T-cell (primary cell): ENCODE measurements around the gene ATP2A1. TPM values are rescaled to one million over a fixed set of nuclear protein-coding genes. Genes with fewer than 3 reads are reported as not detected.

Experiments used
- ATAC-seq, 4 experiments: fragments of 200-7000 bp in 3 of 4; fragments of 150-1000 bp in 1 of 4; cut with Tn5 transposase; replicated peaks in 1 of 4; 1 replicate in 3 of 4; 2 replicates in 1 of 4; pipeline ENCODE4 v1.10.0; 2021; ENCODE audit warnings: moderate library complexity in 3 of 4, mild to moderate bottlenecking in 2 of 4, moderate number of reproducible peaks in 1 of 4
- CTCF ChIA-PET, 2 donors: fragments of 300-600 bp; sonication (Branson Sonifier 250); formaldehyde crosslinking; loops; one replicate each; lab custom pipeline; 2022; ENCODE audit warnings: antibody characterized with exemption in 2 of 2; lab: Charles Lee
- POLR2A ChIA-PET, 2 donors: fragments of 300-600 bp; sonication (Branson Sonifier 250); formaldehyde crosslinking; loops; one replicate each; lab custom pipeline; 2022; ENCODE audit warnings: antibody characterized with exemption in 2 of 2; lab: Charles Lee
- DNase-seq, 35 experiments: peaks; one replicate each; pipeline versions ENCODE4 v3.0.0 to v3.0.0-alpha.2; 2013 to 2023
- H3K27ac ChIP-seq: one replicate; pipeline ENCODE4 v1.5.1; 2013; ENCODE audit warnings: low read length
- H3K27me3 ChIP-seq, 2 experiments: replicated peaks in 1 of 2; 1 replicate in 1 of 2; 2 replicates in 1 of 2; pipeline versions ENCODE4 v1.6.1 to v1.7.0; 2013; ENCODE audit warnings: low read length in 1 of 2, mixed read lengths in 1 of 2; ENCODE audit not compliant: control insufficient read depth in 2 of 2, insufficient read depth in 2 of 2; ENCODE audit errors: extremely low read depth in 1 of 2
- H3K36me3 ChIP-seq, 2 donors: 1 replicate in 1 of 2; 2 replicates in 1 of 2; pipeline versions ENCODE4 v1.6.1 to v1.7.0; 2013; ENCODE audit warnings: low read length in 1 of 2; ENCODE audit not compliant: control insufficient read depth in 2 of 2, insufficient read depth in 1 of 2; ENCODE audit errors: extremely low read depth in 1 of 2
- H3K4me1 ChIP-seq, 2 experiments: 1 replicate in 1 of 2; 2 replicates in 1 of 2; pipeline versions ENCODE4 v1.6.1 to v1.7.0; 2013; ENCODE audit warnings: low read length in 2 of 2, mixed read lengths in 1 of 2; ENCODE audit not compliant: insufficient read depth in 2 of 2, control insufficient read depth in 1 of 2; ENCODE audit errors: extremely low read depth in 1 of 2
- H3K4me3 ChIP-seq, 2 donors: 1 replicate in 1 of 2; 2 replicates in 1 of 2; pipeline versions ENCODE4 v1.5.1 to v1.7.0; 2013; ENCODE audit warnings: mild to moderate bottlenecking in 2 of 2, low read length in 1 of 2, moderate library complexity in 1 of 2; ENCODE audit not compliant: control insufficient read depth in 1 of 2; ENCODE audit errors: extremely low read depth in 1 of 2
- H3K9me3 ChIP-seq: 2 replicates; pipeline ENCODE4 v1.7.0; 2013
- H3K27ac Mint-ChIP-seq, 2 donors: one replicate each; pipeline ENCODE4 v1.8.0; 2020 to 2021; ENCODE audit warnings: mild to moderate bottlenecking in 2 of 2, mixed read lengths in 2 of 2
- H3K27me3 Mint-ChIP-seq, 2 donors: one replicate each; pipeline ENCODE4 v1.8.0; 2021 to 2022; ENCODE audit warnings: mixed read lengths in 2 of 2
- H3K36me3 Mint-ChIP-seq: one replicate; pipeline ENCODE4 v1.8.0; 2021; ENCODE audit warnings: mixed read lengths
- H3K4me1 Mint-ChIP-seq, 3 donors: one replicate each; pipeline ENCODE4 v1.8.0; 2020 to 2022; ENCODE audit warnings: mixed read lengths in 3 of 3, mild to moderate bottlenecking in 1 of 3
- H3K4me3 Mint-ChIP-seq, 3 donors: one replicate each; pipeline ENCODE4 v1.8.0; 2020 to 2022; ENCODE audit warnings: mild to moderate bottlenecking in 3 of 3, mixed read lengths in 3 of 3, moderate library complexity in 3 of 3
- H3K9me3 Mint-ChIP-seq, 3 donors: one replicate each; pipeline ENCODE4 v1.8.0; 2020 to 2022; ENCODE audit warnings: mixed read lengths in 3 of 3
- WGBS: methylation state at CpG from one replicate; pipeline ENCODE4 v1.1.5; 2013; ENCODE audit warnings: missing lambda C conversion rate; ENCODE audit not compliant: insufficient coverage; 5-methylcytosine and 5-hydroxymethylcytosine counted together
- total RNA-seq, 35 experiments: library from RNA in 6 of 35; stranded (reverse) in 6 of 35; fragments of 120-200 nt in 1 of 35; gene quantifications; one replicate each; pipeline versions ENCODE4 v1.2.1 to v1.2.4 and lab custom pipeline; 2013 to 2026

Gene ATP2A1
- total RNA-seq, 5 donors from 2014 or later (not counting 1 experiment from before 2014, with no cell fraction given), result 0.82 to 1.6 (median 0.95) TPM

DNA sequence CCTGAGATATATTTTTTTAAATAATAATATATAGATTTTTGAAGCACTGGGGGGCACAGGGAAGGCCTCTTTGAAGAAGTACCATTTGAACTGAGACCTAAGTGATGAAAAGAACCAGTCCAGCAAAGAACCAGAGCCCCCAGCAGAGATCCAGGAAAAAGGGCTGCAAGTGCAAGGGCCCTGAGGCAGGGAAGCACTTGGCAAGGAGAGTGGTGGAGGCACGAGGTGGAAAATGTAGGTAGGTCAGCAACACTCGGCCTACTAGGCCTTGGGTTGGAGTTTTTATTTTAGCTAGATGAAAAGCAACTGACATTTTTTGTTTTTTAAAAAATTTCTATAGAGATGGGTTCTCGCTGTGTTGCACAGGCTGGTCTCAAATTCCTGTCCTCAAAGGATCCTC is 51.9 kb downstream of the ATP2A1 start:
- POLR2A ChIA-PET, result no interaction called here
- H3K27ac ChIP-seq, result no peak overlapping the region
- Mint-ChIP-seq H3K9me3 (no peaks in the 10 kb centered on the region), H3K36me3 (no peaks in the 10 kb centered on the region), H3K4me3 (peak overlapping the region in 1 of 3 donors; percentile 35), H3K27me3 (no peaks in the 10 kb centered on the region), H3K4me1 (peaks cover 17 to 29% (median 21%) of the 10 kb centered on the region in 3 donors), H3K27ac (peak overlapping the region; percentile 90 to 92)
- peaks cover 8 to 18% of the 10 kb centered on the region in 2 experiments for H3K4me1 ChIP-seq
- ATAC-seq, result no peak
- H3K4me3 ChIP-seq, result no peak overlapping the region
- CTCF ChIA-PET, result interaction anchor here in 1 of 2 donors (0.6 kb wide), 1 partner anchor 60 kb away, joined by 5 read pairs; no protein-coding TSS in a partner anchor
- no peaks in the 10 kb centered on the region for H3K27me3 ChIP-seq
- peaks cover 0 to 2% of the 10 kb centered on the region in 2 donors for H3K36me3 ChIP-seq
- no peaks in the 10 kb centered on the region for H3K9me3 ChIP-seq
- DNase-seq, result no peak
- 100% methylated on average over 1 of the region's 3 CpGs for WGBS

DNA sequence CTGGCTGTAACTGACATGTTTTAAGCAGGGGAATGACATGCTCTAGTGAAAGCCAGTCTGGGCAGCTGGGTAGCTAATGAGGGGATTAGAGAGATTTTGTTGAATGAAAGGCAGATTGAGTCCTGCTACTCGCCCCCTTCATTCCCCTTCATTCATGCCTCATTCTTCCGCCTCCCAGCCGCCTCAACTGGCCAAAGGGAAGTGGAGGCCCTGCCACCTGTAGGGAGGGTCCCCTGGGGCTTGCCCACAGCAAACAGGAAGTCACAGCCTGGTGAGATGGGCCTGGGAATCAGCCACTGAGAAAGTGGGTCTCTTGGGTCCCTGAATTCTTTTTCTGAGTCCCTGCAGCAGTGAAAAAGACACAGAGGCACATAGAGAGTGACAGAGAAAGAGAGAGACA is 52.4 kb downstream of the ATP2A1 start:
- Mint-ChIP-seq H3K4me3 (peak overlapping the region in 2 of 3 donors; percentile 11 to 35), H3K27me3 (no peaks in the 10 kb centered on the region), H3K27ac (peak overlapping the region; percentile 90 to 92), H3K36me3 (no peaks in the 10 kb centered on the region), H3K9me3 (no peaks in the 10 kb centered on the region), H3K4me1 (peaks cover 16 to 30% (median 23%) of the 10 kb centered on the region in 3 donors)
- CTCF ChIA-PET, result no interaction called here
- POLR2A ChIA-PET, result no interaction called here
- peaks cover 0 to 2% of the 10 kb centered on the region in 2 donors for H3K36me3 ChIP-seq
- peak in 3 of 4 experiments; percentile 24 to 53 (median 34) for ATAC-seq
- 60% methylated on average over 1 of the region's 3 CpGs for WGBS
- H3K27ac ChIP-seq, result peak overlapping the region; percentile 55
- H3K27me3 ChIP-seq, result no peaks in the 10 kb centered on the region
- no peak for DNase-seq
- no peaks in the 10 kb centered on the region for H3K9me3 ChIP-seq
- peaks cover 8 to 18% of the 10 kb centered on the region in 2 experiments for H3K4me1 ChIP-seq
- H3K4me3 ChIP-seq, result no peak overlapping the region

DNA sequence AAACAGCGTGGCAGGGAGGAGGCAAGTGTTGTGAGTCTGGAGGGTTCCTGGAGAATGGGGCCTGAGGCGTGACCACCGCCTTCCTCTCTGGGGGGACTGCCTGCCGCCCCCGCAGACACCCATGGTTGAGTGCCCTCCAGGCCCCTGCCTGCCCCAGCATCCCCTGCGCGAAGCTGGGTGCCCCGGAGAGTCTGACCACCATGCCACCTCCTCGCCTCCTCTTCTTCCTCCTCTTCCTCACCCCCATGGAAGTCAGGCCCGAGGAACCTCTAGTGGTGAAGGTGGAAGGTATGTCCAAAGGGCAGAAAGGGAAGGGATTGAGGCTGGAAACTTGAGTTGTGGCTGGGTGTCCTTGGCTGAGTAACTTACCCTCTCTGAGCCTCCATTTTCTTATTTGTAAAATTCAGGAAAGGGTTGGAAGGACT is 53.5 kb downstream of the ATP2A1 start, which contains the start of gene CD19:
Gene CD19, plus strand, starts transcription at position 171 of the 425 bp plus-strand sequence. Its CDS starts 30 bp downstream, at position 201.
- H3K4me3 Mint-ChIP-seq, result peak within 1 kb of the TSS in 2 of 3 donors; percentile 35 to 57
- no peaks in the 10 kb centered on the region for H3K27me3 Mint-ChIP-seq
- CTCF ChIA-PET, result no interaction called here
- WGBS, result 90% methylated on average over 2 of the region's 10 CpGs
- peak within 1 kb of the TSS; percentile 90 to 92 for H3K27ac Mint-ChIP-seq
- H3K9me3 ChIP-seq, result no peaks in the 10 kb centered on the region
- no peak within 1 kb of the TSS for H3K4me3 ChIP-seq
- H3K9me3 Mint-ChIP-seq, result no peaks in the 10 kb centered on the region
- peaks cover 0 to 2% of the 10 kb centered on the region in 2 donors for H3K36me3 ChIP-seq
- ATAC-seq, result no peak
- H3K27ac ChIP-seq, result peak within 1 kb of the TSS; percentile 55
- H3K4me1 Mint-ChIP-seq, result peaks cover 20 to 33% (median 26%) of the 10 kb centered on the region in 3 donors
- H3K4me1 ChIP-seq, result peaks cover 8 to 23% of the 10 kb centered on the region in 2 experiments
- POLR2A ChIA-PET, result no interaction called here
- DNase-seq, result no peak
- no peaks in the 10 kb centered on the region for H3K27me3 ChIP-seq
- no peaks in the 10 kb centered on the region for H3K36me3 Mint-ChIP-seq

DNA sequence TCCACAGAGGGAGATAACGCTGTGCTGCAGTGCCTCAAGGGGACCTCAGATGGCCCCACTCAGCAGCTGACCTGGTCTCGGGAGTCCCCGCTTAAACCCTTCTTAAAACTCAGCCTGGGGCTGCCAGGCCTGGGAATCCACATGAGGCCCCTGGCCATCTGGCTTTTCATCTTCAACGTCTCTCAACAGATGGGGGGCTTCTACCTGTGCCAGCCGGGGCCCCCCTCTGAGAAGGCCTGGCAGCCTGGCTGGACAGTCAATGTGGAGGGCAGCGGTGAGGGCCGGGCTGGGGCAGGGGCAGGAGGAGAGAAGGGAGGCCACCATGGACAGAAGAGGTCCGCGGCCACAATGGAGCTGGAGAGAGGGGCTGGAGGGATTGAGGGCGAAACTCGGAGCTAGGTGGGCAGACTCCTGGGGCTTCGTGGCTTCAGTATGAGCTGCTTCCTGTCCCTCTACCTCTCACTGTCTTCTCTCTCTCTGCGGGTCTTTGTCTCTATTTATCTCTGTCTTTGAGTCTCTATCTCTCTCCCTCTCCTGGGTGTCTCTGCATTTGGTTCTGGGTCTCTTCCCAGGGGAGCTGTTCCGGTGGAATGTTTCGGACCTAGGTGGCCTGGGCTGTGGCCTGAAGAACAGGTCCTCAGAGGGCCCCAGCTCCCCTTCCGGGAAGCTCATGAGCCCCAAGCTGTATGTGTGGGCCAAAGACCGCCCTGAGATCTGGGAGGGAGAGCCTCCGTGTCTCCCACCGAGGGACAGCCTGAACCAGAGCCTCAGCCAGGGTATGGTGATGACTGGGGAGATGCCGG is 54.3 kb downstream of the ATP2A1 start:
- peak overlapping the region in 1 of 3 donors; percentile 57 for H3K4me3 Mint-ChIP-seq

DNA sequence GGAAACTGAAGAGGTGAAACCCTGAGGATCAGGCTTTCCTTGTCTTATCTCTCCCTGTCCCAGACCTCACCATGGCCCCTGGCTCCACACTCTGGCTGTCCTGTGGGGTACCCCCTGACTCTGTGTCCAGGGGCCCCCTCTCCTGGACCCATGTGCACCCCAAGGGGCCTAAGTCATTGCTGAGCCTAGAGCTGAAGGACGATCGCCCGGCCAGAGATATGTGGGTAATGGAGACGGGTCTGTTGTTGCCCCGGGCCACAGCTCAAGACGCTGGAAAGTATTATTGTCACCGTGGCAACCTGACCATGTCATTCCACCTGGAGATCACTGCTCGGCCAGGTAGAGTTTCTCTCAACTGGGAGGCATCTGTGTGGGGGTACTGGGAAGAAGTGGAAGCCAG is 54.9 kb downstream of the ATP2A1 start:
- Mint-ChIP-seq H3K27me3 (no peaks in the 10 kb centered on the region), H3K27ac (no peak overlapping the region), H3K4me3 (no peak overlapping the region), H3K4me1 (peaks cover 21 to 39% (median 26%) of the 10 kb centered on the region in 3 donors), H3K36me3 (no peaks in the 10 kb centered on the region), H3K9me3 (no peaks in the 10 kb centered on the region)
- H3K36me3 ChIP-seq, result peaks cover 0 to 2% of the 10 kb centered on the region in 2 donors
- no peaks in the 10 kb centered on the region for H3K27me3 ChIP-seq
- H3K9me3 ChIP-seq, result no peaks in the 10 kb centered on the region
- no peak overlapping the region for H3K4me3 ChIP-seq
- ChIA-PET POLR2A (no interaction called here), CTCF (interaction anchor here in 1 of 2 donors (0.5 kb wide), 1 partner anchor 73 kb away, joined by 8 read pairs; no protein-coding TSS in a partner anchor)
- 94% methylated on average over 7 of the region's 8 CpGs for WGBS
- ATAC-seq (no peak), DNase-seq (no peak)
- peaks cover 9 to 30% of the 10 kb centered on the region in 2 experiments for H3K4me1 ChIP-seq
- H3K27ac ChIP-seq, result no peak overlapping the region

More for the DNA sequence above, 54.3 kb downstream of the ATP2A1 start:
- Mint-ChIP-seq H3K4me1 (peaks cover 21 to 36% (median 26%) of the 10 kb centered on the region in 3 donors), H3K27me3 (no peaks in the 10 kb centered on the region), H3K27ac (peak overlapping the region; percentile 48 to 55), H3K9me3 (no peaks in the 10 kb centered on the region), H3K36me3 (no peaks in the 10 kb centered on the region)
- no peaks in the 10 kb centered on the region for H3K27me3 ChIP-seq
- peaks cover 9 to 30% of the 10 kb centered on the region in 2 experiments for H3K4me1 ChIP-seq
- H3K4me3 ChIP-seq, result no peak overlapping the region
- ChIA-PET POLR2A (no interaction called here), CTCF (interaction anchor here in 1 of 2 donors (0.5 kb wide), 1 partner anchor 73 kb away, joined by 8 read pairs; no protein-coding TSS in a partner anchor)
- H3K36me3 ChIP-seq, result peaks cover 0 to 2% of the 10 kb centered on the region in 2 donors
- no peak for DNase-seq
- 91% methylated on average over 11 of the region's 20 CpGs for WGBS
- no peak overlapping the region for H3K27ac ChIP-seq
- H3K9me3 ChIP-seq, result no peaks in the 10 kb centered on the region
- no peak for ATAC-seq

DNA sequence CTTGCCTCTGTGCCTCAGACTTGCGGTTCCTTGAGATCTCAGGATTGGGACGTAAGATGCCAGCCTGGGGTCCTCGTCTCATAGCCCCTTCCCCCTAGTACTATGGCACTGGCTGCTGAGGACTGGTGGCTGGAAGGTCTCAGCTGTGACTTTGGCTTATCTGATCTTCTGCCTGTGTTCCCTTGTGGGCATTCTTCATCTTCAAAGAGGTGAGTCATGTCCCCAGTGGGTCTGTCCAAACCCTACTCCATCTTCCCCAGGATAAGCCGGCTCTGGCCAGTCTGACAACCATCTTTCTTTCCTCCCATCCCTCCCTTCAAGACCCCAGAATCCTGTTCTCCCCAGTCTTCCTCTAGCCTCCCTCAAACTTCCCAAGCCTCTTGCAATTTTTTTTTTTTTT is 57.1 kb downstream of the ATP2A1 start:
- H3K27me3 ChIP-seq, result no peaks in the 10 kb centered on the region
- ATAC-seq (no peak), DNase-seq (no peak)
- ChIA-PET CTCF (interaction anchor here in 1 of 2 donors (0.7 kb wide), 1 partner anchor 23 kb away, joined by 3 read pairs; no protein-coding TSS in a partner anchor), POLR2A (no interaction called here)
- H3K4me1 ChIP-seq, result peaks cover 9 to 26% of the 10 kb centered on the region in 2 experiments
- Mint-ChIP-seq H3K27ac (peak overlapping the region; percentile 39 to 52), H3K27me3 (no peaks in the 10 kb centered on the region), H3K4me3 (no peak overlapping the region), H3K9me3 (no peaks in the 10 kb centered on the region), H3K36me3 (no peaks in the 10 kb centered on the region), H3K4me1 (peaks cover 20 to 36% (median 24%) of the 10 kb centered on the region in 3 donors)
- WGBS, result 100% methylated on average over 3 of the region's 4 CpGs
- H3K36me3 ChIP-seq, result peaks cover 0 to 2% of the 10 kb centered on the region in 2 donors
- no peaks in the 10 kb centered on the region for H3K9me3 ChIP-seq
- H3K4me3 ChIP-seq, result no peak overlapping the region
- H3K27ac ChIP-seq, result no peak overlapping the region
